GM12891 (cell line): ENCODE results near the gene SSH3.

Experiments used
- PAX5 ChIP-seq: IDR thresholded peaks from 2 replicates; pipeline ENCODE4 v1.6.1; 2011; ENCODE audit warnings: low read length, moderate library complexity, mild to moderate bottlenecking; ENCODE audit not compliant: insufficient read depth, severe bottlenecking
- POLR2A ChIP-seq: IDR thresholded peaks from 2 replicates; pipeline ENCODE4 v1.6.1; 2011; ENCODE audit warnings: low read depth, low read length, control low read depth
- POLR2AphosphoS5 ChIP-seq: IDR thresholded peaks from 2 replicates; pipeline ENCODE4 v1.6.1; 2011; ENCODE audit warnings: low read depth, low read length, control low read depth
- POU2F2 ChIP-seq: IDR thresholded peaks from 2 replicates; pipeline ENCODE4 v1.6.1; 2011; ENCODE audit warnings: low read depth, mild to moderate bottlenecking, control low read depth, low read length, moderate library complexity

DNA sequence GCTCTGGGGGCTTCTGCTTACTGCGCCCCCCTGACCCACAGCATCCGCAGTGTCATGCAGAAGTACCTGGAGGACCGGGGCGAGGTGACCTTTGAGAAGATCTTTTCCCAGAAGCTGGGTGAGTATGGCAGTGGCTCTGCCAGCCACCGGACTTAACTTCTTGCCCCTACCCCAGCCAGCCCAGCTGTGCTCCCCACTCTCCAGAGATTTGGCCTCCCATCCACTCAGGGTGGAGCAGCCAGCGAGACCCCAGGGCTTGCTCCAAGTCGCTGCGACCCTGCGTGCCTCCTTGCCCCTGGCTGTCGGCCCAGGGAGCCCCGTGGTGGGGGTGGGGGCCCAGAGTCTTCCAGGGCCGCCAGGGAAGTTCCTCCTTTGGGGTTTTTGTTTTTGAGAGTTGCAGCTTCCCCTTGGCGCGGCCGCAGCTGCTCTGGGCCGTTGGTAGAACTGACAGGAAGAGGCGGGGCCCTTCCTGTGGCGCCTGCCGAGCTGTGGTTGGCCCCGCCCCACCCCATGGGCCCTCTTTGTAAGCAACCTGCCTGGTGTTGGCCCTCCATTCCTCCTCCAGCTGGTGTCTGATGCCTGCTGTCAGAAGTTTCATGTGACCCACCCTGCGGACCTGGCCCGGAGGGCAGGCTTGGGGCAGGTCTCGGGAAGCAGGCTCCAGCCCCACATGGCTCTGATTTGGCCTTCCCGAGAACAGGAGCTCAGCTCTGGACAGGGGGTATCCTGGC lies 25.9 kb upstream of the SSH3 start:
- TF ChIP-seq PAX5 = no peak
- no peak for TF ChIP-seq POLR2A
- TF ChIP-seq POLR2AphosphoS5 = peak; percentile 27; the same call in 1 of the 2 replicates
- no peak for TF ChIP-seq POU2F2
